ENCODE results near the gene CKAP4. TPM values are rescaled to one million over a fixed set of nuclear protein-coding genes. Genes with fewer than 3 reads are reported as not detected.

The CKAP4 gene
- total RNA-seq, 1 experiment from 2014 or later: 69.6 TPM

GRCh38 chr12:106297075-106297474 is 49.3 kb upstream of the CKAP4 start (continued):
- TF ChIP-seq, protein P1, sequence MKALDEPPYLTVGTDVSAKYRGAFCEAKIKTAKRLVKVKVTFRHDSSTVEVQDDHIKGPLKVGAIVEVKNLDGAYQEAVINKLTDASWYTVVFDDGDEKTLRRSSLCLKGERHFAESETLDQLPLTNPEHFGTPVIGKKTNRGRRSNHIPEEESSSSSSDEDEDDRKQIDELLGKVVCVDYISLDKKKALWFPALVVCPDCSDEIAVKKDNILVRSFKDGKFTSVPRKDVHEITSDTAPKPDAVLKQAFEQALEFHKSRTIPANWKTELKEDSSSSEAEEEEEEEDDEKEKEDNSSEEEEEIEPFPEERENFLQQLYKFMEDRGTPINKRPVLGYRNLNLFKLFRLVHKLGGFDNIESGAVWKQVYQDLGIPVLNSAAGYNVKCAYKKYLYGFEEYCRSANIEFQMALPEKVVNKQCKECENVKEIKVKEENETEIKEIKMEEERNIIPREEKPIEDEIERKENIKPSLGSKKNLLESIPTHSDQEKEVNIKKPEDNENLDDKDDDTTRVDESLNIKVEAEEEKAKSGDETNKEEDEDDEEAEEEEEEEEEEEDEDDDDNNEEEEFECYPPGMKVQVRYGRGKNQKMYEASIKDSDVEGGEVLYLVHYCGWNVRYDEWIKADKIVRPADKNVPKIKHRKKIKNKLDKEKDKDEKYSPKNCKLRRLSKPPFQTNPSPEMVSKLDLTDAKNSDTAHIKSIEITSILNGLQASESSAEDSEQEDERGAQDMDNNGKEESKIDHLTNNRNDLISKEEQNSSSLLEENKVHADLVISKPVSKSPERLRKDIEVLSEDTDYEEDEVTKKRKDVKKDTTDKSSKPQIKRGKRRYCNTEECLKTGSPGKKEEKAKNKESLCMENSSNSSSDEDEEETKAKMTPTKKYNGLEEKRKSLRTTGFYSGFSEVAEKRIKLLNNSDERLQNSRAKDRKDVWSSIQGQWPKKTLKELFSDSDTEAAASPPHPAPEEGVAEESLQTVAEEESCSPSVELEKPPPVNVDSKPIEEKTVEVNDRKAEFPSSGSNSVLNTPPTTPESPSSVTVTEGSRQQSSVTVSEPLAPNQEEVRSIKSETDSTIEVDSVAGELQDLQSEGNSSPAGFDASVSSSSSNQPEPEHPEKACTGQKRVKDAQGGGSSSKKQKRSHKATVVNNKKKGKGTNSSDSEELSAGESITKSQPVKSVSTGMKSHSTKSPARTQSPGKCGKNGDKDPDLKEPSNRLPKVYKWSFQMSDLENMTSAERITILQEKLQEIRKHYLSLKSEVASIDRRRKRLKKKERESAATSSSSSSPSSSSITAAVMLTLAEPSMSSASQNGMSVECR (CRISPR knock-in tag; IDR thresholded peaks at IDR 0.05; ENCODE audit: borderline replicate concordance): no peak
- no peak for TF ChIP-seq NR3C1 (CRISPR knock-in tag; conservative IDR thresholded peaks at IDR 0.05; ENCODE audit: low read depth)

DNA sequence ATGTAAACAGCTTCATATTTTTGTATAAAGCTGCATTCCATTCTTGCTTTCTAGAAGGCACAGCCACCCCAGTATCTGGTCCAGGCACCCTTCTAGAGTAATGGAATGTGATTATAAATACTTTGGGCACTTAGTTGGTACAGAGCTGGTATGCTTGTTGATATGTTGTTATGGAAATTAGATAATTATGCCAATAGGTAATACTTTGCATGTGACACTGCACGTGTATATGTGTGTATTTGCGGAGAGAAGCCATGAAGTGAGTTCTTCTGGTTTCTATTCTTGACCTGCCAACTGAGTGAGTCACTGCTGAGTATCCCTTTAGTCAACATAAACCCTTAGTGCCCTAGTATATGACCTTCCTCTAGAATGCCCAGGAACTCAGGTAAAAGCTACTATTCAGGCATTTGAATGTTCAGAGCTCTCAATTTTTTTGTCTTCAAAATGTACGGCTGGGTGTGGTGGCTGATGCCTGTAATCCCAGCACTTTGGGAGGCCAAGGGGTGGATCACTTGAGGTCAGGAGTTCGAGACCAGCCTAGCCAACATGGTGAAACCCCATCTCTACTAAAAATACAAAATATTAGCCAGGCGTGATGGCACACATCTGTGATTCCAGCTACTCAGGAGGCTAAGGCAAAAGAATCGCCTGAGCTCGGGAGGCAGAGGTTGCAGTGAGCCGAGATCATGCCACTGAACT is 48.5 kb upstream of the CKAP4 start:
- DNase-seq (ENCODE audit: low spot score) (no peak), ATAC-seq (no peak)
- H3K27me3 Mint-ChIP-seq (ENCODE audit: low read depth): no peaks in the 10 kb centered on the region
- no peak overlapping the region for H3K4me3 Mint-ChIP-seq
- POLR2A ChIA-PET: no interaction called here
- CTCF ChIA-PET: interaction anchor here (1.8 kb wide), 1 partner anchor 61 kb away, joined by 5 read pairs; the partner anchor contains the start of gene POLR3B
- H3K27ac Mint-ChIP-seq: no peak overlapping the region
- no peaks in the 10 kb centered on the region for H3K9me3 Mint-ChIP-seq
- peaks cover 17% of the 10 kb centered on the region for H3K4me1 Mint-ChIP-seq
- no peaks in the 10 kb centered on the region for H3K36me3 Mint-ChIP-seq
- no peak for TF ChIP-seq SMAD3 (CRISPR knock-in tag; IDR thresholded peaks at IDR 0.05; ENCODE audit: borderline replicate concordance)
- no peak for TF ChIP-seq ZMAT4 (CRISPR knock-in tag; IDR thresholded peaks at IDR 0.05)
- no peak for TF ChIP-seq FOXJ3 (CRISPR knock-in tag; IDR thresholded peaks at IDR 0.05; ENCODE audit: borderline replicate concordance)
- TF ChIP-seq NR2C2 (CRISPR knock-in tag; IDR thresholded peaks at IDR 0.05): no peak
- no peak for TF ChIP-seq TP53 (CRISPR knock-in tag; IDR thresholded peaks at IDR 0.05)
- no peak for TF ChIP-seq ZBTB21 (CRISPR knock-in tag; IDR thresholded peaks at IDR 0.05; ENCODE audit: borderline replicate concordance)
- no peak for TF ChIP-seq NFYB (CRISPR knock-in tag; conservative IDR thresholded peaks at IDR 0.05; ENCODE audit: low read depth)
- no peak for TF ChIP-seq PREB (CRISPR knock-in tag; IDR thresholded peaks at IDR 0.05; ENCODE audit: borderline replicate concordance)
- no peak for TF ChIP-seq ATF1 (CRISPR knock-in tag; IDR thresholded peaks at IDR 0.05)
- TF ChIP-seq AFF4 (CRISPR knock-in tag; IDR thresholded peaks at IDR 0.05; ENCODE audit: borderline replicate concordance): no peak
- TF ChIP-seq, protein P2, sequence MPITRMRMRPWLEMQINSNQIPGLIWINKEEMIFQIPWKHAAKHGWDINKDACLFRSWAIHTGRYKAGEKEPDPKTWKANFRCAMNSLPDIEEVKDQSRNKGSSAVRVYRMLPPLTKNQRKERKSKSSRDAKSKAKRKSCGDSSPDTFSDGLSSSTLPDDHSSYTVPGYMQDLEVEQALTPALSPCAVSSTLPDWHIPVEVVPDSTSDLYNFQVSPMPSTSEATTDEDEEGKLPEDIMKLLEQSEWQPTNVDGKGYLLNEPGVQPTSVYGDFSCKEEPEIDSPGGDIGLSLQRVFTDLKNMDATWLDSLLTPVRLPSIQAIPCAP (CRISPR knock-in tag; IDR thresholded peaks at IDR 0.05): no peak
- TF ChIP-seq FOXP4 (CRISPR knock-in tag; IDR thresholded peaks at IDR 0.05): no peak
- TF ChIP-seq, protein P3, sequence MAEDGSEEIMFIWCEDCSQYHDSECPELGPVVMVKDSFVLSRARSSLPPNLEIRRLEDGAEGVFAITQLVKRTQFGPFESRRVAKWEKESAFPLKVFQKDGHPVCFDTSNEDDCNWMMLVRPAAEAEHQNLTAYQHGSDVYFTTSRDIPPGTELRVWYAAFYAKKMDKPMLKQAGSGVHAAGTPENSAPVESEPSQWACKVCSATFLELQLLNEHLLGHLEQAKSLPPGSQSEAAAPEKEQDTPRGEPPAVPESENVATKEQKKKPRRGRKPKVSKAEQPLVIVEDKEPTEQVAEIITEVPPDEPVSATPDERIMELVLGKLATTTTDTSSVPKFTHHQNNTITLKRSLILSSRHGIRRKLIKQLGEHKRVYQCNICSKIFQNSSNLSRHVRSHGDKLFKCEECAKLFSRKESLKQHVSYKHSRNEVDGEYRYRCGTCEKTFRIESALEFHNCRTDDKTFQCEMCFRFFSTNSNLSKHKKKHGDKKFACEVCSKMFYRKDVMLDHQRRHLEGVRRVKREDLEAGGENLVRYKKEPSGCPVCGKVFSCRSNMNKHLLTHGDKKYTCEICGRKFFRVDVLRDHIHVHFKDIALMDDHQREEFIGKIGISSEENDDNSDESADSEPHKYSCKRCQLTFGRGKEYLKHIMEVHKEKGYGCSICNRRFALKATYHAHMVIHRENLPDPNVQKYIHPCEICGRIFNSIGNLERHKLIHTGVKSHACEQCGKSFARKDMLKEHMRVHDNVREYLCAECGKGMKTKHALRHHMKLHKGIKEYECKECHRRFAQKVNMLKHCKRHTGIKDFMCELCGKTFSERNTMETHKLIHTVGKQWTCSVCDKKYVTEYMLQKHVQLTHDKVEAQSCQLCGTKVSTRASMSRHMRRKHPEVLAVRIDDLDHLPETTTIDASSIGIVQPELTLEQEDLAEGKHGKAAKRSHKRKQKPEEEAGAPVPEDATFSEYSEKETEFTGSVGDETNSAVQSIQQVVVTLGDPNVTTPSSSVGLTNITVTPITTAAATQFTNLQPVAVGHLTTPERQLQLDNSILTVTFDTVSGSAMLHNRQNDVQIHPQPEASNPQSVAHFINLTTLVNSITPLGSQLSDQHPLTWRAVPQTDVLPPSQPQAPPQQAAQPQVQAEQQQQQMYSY (CRISPR knock-in tag; IDR thresholded peaks at IDR 0.05): no peak
- no peak for TF ChIP-seq TEAD1 (CRISPR knock-in tag; IDR thresholded peaks at IDR 0.05)
- TF ChIP-seq, protein P4, sequence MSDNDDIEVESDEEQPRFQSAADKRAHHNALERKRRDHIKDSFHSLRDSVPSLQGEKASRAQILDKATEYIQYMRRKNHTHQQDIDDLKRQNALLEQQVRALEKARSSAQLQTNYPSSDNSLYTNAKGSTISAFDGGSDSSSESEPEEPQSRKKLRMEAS (CRISPR knock-in tag; IDR thresholded peaks at IDR 0.05): no peak
- no peak for TF ChIP-seq IRF2 (CRISPR knock-in tag; IDR thresholded peaks at IDR 0.05; ENCODE audit: borderline replicate concordance, low read depth)
